Measurements from ENCODE around the gene APOBEC4. TPM values are rescaled to one million over a fixed set of nuclear protein-coding genes. Genes with fewer than 3 reads are reported as not detected.
"Not testable (repeated sequence)": the region's sequence is repeated elsewhere in the genome, so short reads cannot be mapped to it uniquely, and the experiment has no call there.

The APOBEC4 gene
- total RNA-seq, 1 donor from 2014 or later = not detected

- no peak for DNase-seq (ENCODE audit: low spot score)
Measured at GRCh38 chr1:183634429-183635065, 18.6 kb downstream of the APOBEC4 start.

DNA sequence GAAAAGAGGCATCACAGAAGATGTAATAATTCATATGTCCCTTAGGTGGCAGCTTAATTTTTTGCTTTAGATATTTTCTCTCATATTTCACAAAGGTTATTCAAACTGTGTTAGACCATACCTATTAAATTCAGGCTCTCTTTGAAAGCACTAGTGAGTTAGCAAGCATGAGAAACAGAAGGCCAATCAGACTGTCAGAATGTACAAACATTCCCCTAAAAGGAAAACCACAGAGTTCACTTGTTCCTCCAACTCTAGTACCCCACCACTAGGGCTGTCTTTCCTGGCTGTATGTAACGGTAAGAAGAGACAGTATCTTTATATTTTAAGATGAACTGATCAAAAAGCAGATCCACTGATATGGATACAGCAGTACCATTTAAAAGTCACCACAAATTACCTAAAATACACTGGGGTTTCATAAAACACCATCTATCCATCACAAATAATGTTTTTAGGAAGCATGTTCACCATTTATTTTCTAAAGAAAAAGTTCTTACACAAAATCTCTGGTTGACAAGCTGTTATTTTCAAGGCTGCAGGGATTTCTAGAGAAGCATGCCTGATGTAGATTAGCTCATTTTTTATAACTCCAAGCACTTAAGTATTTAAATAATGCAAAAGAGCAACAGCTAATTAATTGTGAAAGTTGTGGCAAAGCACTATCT lies 19.3 kb downstream of the APOBEC4 start:
- no peak for DNase-seq (ENCODE audit: low spot score)

GRCh38 chr1:183632964-183633363 lies 20.2 kb downstream of the APOBEC4 start:
- DNase-seq (ENCODE audit: low spot score) = no peak

GRCh38 chr1:183632114-183632513 lies 21.0 kb downstream of the APOBEC4 start:
- DNase-seq (ENCODE audit: low spot score) = no peak

DNA sequence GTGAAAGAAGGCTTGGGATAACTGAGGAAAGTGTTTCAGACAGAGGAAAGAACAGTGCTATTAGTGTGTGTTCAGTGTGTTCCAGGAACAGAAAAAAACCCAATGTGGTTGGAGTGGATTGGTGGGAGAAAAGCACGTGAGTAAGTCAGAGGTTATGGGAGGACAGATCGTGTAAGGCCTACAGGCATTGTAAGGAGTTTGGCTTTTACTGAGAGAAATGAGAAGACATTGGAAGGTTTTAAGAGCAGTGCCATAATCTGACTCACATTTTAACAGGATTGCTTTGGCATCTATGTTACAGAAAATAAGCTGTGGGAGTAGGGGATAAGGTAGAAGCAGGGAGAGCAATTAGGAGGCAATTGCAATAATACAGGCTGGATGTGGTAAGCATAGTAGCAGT lies 22.4 kb downstream of the APOBEC4 start:
- no peak for DNase-seq (ENCODE audit: low spot score)

DNA sequence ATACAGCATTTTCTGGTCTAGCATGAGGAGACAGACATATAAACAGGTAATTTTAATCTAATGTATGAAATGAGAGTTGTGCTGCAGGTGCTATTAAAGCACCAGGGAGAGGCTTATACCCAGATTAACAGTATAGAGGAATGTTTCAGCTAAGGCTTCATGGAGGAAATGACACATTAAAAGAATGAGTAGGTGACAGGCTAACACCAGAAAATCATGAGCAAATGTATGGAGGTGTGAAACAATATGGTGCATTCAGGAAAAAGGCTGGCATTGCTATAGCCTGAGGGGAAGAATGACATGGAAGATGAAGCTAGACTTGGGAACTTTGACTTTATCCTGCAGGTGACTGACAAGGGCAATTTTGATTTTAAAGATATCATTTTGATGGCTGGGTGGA lies 24.6 kb downstream of the APOBEC4 start:
- DNase-seq (ENCODE audit: low spot score) = no peak

- not testable (repeated sequence) for DNase-seq (ENCODE audit: low spot score)
Measured at GRCh38 chr1:183626236-183626635, 26.9 kb downstream of the APOBEC4 start.

DNA sequence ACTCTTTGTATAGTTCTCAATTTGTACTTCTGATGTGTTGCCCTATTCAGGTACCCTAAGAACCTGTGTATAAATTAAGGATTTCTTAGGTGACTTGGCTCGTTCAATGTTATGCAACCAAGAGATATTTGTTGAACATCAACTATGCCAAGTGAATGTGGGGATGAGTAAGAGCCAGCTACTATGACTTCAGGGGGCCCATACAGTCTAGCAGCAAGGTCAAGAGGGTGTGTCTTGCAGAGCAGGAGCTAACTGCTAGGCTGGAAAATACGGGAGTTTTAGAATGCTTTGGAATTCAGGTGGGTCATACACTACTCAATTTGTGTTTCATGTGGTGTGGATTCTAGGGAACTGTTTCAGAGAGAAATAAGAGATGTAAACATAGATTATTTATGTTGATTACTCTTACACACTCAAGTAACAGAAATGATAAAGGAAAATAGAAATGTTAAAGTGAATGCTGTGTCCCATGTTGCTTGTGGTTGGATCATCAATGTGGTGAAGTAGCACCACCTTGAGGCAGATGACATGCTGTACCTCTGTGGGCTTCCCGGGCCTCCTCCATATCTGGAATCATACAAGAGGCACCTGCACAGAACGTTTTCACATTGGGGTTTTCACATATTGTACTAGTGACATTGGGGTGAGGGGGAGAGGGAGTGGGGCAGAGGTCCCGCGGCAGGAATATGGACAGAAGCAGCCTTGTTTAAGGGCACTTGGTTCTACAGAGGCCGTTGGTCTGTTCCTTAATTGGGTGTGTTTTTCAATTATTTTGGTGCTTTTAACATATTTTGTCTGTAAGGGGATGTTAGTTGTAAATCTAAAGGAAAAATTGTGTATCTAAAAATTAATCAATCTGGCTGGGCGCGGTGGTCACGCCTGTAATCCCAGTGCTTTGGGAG lies 30.0 kb downstream of the APOBEC4 start:
- DNase-seq (ENCODE audit: low spot score) = no peak

DNA sequence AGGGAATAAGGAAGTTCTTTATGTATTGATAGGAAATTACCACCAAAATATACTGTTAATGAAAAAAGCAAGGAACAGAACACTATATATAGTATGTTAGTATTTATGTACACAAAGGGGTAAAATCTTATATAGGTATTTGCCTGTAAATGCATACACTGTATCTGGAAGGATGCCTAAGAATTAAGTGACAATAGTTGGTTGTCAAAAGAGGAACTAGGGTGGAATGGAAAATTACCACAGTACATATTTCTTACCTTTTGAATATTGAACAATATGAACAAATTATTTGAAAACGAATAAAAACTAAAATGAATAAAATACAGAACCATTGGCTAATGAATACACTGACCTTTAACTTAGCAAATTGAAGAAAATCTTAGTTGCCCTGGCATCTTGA lies 31.1 kb downstream of the APOBEC4 start:
- no peak for DNase-seq (ENCODE audit: low spot score)

GRCh38 chr1:183620311-183620710 lies 32.8 kb downstream of the APOBEC4 start:
- no peak for DNase-seq (ENCODE audit: low spot score)

DNA sequence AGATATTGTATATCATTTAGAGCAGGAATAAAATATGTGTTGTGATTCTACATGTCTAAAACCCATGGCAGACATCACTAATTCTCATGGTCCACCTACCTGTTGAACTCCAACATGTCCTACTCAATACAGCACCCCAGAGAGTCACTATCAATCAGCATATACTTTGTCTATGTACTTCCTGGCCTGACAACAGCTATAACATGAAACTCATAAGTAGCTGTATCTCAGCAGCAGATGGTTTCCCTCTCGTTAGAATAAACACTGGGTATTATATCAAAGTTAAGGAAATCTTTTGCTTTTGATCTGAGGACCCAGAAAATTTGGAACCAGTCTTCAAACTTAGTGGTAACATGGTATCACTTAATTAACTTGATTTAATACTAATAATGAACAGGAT lies 33.3 kb downstream of the APOBEC4 start:
- no peak for DNase-seq (ENCODE audit: low spot score)

- not testable (repeated sequence) for DNase-seq (ENCODE audit: low spot score)
Measured at GRCh38 chr1:183618202-183618601, 34.9 kb downstream of the APOBEC4 start.

DNA sequence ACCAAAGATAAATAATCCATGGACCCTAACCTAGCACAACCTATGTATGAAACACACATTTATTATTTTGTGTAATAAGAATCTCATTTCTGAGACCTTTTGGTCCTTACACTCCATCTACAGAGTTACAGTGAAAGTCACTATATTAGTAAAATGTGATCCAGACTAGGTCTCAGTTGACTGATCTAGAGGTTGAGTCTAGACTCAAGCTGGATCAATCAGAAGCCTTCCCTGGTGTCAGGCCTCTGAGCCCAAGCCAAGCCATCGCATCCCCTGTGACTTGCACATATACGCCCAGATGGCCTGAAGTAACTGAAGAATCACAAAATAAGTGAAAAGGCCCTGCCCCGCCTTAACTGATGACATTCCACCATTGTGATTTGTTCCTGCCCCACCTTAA lies 40.1 kb downstream of the APOBEC4 start:
- not testable (repeated sequence) for DNase-seq (ENCODE audit: low spot score)

- no peak for DNase-seq (ENCODE audit: low spot score)
Measured at GRCh38 chr1:183612407-183612806, 40.7 kb downstream of the APOBEC4 start.

DNA sequence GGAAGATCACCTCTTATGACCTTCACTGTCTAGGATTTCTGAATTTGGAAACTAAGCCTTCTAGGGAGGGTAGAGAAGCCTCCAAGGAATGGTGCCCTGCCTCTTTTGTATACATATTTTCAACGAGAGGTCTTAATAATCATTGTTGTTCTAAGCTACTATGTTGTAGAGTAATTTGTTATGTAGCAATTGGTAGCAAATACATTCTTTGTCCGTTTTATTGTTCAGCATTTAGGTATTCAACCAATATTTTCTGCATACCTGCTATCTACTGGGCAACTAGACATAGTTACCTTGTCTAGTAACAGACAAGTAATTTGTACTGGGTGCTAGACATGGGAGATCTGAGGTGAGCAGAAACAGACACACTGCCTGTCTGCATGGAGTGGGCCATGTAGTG lies 42.1 kb downstream of the APOBEC4 start:
- no peak for DNase-seq (ENCODE audit: low spot score)

GRCh38 chr1:183609759-183610452 lies 43.2 kb downstream of the APOBEC4 start:
- DNase-seq (ENCODE audit: low spot score) = no peak

DNA sequence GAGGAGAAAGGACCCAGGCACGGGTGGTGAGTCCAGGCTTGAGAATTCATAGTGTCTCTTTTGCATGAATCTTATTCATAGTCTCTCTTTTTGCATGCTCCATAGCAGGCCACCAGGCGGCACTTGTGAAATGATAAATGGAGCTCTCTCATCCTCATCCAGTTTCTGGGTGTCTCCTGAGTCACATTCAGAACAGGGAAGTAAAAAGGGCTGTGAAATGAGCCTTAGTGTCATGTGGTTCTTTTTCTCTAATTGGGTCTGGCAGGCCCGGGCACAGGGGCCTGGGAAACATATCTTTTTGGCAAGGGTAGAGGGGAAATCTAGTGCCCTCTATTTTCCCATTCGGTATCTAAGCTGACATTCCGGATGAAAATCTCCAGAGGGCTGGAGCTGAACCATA lies 43.8 kb downstream of the APOBEC4 start:
- DNase-seq (ENCODE audit: low spot score) = no peak

- DNase-seq (ENCODE audit: low spot score) = no peak
Measured at GRCh38 chr1:183607322-183607980, 45.7 kb downstream of the APOBEC4 start.

GRCh38 chr1:183605904-183606303 lies 47.2 kb downstream of the APOBEC4 start:
- no peak for DNase-seq (ENCODE audit: low spot score)

- DNase-seq (ENCODE audit: low spot score) = no peak
Measured at GRCh38 chr1:183604815-183605214, 48.3 kb downstream of the APOBEC4 start.

GRCh38 chr1:183604038-183604808 lies 48.9 kb downstream of the APOBEC4 start:
- DNase-seq (ENCODE audit: low spot score) = no peak
